Activated CD8-positive, alpha-beta memory T cell treated with anti-CD3 and anti-CD28 coated beads, Interleukin-2, amount 50 U/mL, for 24 hours (primary cell): ENCODE results near the gene TPCN1.

Experiments used
- DNase-seq: peaks from one replicate; pipeline ENCODE4 v3.0.0-alpha.2; 2020; ENCODE audit errors: extremely low read depth

The TPCN1 gene

DNA sequence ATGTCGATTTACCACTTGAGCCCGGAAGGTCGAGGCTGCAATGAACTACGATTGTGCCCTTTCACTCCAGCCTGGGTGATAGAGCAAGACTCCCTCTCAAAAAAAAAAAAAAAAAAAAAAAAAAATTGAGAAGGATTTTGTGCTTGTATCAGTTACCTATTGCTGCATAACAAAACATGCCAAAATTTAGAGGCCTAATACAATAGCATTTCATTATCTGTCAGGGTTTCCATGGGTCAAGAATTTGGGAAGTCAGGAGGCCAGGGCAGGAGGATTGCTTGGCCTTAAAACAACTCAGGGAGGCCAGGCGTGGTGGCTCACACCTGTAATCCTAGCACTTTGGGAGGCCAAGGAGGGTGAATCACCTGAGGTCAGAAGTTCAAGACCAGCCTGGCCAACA, 118.3 kb downstream of the TPCN1 start:
- no peak for DNase-seq

DNA sequence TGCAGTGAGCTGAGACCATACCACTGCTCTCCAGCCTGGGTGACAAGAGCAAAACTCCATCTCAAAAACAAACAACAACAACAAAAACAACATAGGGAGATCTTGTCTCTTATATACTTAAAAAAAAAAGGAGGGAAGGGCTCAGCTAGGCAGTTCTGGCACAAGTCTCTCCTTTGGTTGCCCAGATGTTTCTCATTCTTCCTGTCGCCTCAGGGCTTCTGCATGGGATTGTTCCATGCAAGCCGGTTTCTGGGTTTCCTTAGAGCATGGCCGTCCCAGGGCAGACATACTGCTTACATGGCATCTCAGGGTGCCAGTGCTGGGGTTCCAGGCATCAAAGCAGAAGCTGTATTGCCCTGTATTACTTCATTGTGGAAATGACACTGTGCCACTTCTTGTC, 118.8 kb downstream of the TPCN1 start:
- DNase-seq = no peak

DNA sequence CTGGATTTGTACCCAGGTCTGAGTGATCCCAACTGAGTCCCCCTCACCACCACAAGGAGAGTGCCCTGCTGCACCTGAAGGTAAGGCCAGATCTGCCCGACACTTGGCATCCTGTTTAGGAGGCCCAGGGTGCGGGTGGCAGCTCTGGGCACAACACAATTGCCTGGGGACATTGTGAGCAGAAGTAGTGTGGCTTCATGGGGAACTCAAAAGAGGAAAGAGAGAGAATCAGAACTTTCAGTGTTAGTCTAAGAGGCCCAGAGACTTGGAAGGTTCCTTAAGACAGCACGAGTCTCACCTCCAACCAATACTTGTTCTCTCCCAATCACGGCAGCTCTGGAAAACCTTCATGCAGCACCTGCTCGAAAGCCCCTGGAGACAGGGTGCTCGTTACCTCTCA, 120.3 kb downstream of the TPCN1 start:
- no peak for DNase-seq

DNA sequence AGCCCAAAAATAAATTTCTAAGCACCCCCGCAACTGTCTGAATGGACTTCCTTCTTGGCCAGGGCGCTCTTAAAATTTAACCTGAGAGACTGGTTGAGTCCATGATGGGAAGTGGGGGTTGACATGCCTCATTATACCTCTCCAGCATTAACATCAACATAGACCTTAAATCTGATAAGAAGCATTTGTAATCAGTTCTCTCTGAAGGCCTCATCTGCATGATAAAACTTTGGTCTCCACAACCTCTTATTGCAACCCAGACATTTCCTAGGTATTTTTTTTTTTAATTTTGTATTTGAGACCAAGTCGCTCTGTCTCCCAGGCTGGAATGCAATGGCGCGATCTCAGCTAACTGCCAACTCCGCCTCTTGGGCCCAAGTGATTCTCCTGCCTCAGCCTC, 124.1 kb downstream of the TPCN1 start:
- DNase-seq = no peak

DNA sequence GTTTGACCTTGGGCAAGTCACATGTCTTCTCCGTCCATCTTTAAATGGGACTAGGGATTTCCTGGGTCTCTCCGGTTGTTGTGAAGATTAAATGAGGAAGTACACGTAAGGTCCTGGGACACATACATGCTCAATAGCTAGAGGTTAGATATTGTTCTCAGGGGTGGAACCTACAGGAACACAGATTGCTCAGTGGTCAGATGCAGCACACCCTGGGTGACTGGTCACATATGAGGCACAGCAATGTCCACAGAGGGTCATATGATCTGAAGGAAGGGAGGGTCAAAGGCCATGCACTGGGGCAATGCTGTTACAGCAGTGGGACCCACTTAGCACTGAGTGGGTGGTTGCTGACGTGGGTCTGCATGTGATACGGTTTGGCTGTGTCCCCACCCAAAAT, 125.1 kb downstream of the TPCN1 start:
- no peak for DNase-seq

DNA sequence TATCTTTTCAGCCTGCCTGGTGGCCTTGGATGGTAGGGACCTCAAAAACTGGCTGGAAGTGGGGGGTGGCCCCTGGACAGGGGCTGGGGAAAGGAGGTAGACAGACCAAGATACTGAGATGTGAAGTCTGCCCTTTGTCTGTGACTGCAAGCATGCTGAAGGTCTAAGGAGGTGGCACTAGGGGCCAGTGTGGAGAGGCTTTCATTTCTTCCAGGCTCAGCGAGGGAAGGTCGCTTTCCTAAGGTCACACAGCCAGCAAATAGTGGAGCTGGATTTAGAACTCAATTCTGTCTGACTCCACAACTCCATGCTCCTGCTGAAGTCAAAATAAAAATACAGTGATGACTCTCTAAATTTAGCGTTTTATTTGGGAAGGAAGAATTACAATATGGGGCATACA, 125.8 kb downstream of the TPCN1 start:
- DNase-seq = no peak

DNA sequence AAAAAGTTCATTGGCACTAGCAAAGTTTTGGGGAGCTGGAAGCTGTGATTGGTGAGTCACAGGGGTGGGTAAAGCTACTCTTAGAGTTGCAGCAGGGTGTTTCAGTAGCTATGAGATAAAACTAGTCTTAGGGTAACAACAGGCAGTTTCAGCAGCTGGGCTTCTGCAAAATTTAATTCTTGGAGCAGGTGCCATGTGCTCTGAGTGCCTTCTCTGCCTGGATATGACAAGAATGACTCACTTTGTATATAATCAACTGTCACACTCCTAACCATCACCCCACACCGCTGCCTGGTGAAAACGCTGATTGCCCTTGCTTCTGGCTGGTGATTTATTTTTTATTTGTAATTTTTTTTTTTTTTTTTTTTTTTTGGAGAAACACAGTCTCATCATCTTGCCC, 126.6 kb downstream of the TPCN1 start:
- DNase-seq = no peak
